RWPE2 (cell line): ENCODE data around the gene TMPRSS3.

Source experiments
- ATAC-seq: fragments of 200-7000 bp; cut with Tn5 transposase; 3 replicates; pipeline ENCODE4 v1.9.1; 2021; ENCODE audit warnings: low read depth
- DNase-seq: peaks from one replicate; pipeline ENCODE4 v3.0.0-alpha.2; 2020; ENCODE audit warnings: low spot score
- H3K27ac ChIP-seq: fragments of 450-650 bp; 2 replicates; pipeline ENCODE4 v1.5.1; 2017; ENCODE audit warnings: mild to moderate bottlenecking; ENCODE audit not compliant: poor library complexity, severe bottlenecking
- H3K27me3 ChIP-seq: fragments of 250-450 bp; sonication (Bioruptor Pico); 2 replicates; pipeline ENCODE4 v1.5.1; 2021; ENCODE audit warnings: mild to moderate bottlenecking, moderate library complexity; ENCODE audit not compliant: insufficient read depth, poor library complexity, severe bottlenecking
- H3K36me3 ChIP-seq: fragments of 250-450 bp; sonication (Bioruptor Pico); 2 replicates; pipeline ENCODE4 v1.5.1; 2020; ENCODE audit warnings: low read depth, mild to moderate bottlenecking, moderate library complexity
- H3K4me1 ChIP-seq: fragments of 250-450 bp; sonication (Bioruptor Pico); 2 replicates; pipeline ENCODE4 v1.5.1; 2021; ENCODE audit warnings: mild to moderate bottlenecking, moderate library complexity; ENCODE audit not compliant: insufficient read depth, poor library complexity, severe bottlenecking
- H3K4me3 ChIP-seq: fragments of 250-450 bp; sonication (Bioruptor Pico); 2 replicates; pipeline ENCODE4 v1.5.1; 2021; ENCODE audit warnings: mild to moderate bottlenecking, moderate library complexity; ENCODE audit not compliant: severe bottlenecking
- H3K9me3 ChIP-seq: fragments of 250-450 bp; sonication (Bioruptor Pico); 2 replicates; pipeline ENCODE4 v1.5.1; 2021; ENCODE audit warnings: mild to moderate bottlenecking, moderate library complexity; ENCODE audit not compliant: severe bottlenecking
- TF ChIP-seq, protein P1 (sequence below): fragments of 450-650 bp; IDR thresholded peaks from one replicate; pipeline ENCODE4 v1.5.1; 2017; ENCODE audit warnings: mild to moderate bottlenecking, moderate library complexity; ENCODE audit not compliant: poor library complexity, severe bottlenecking

TMPRSS3 gene

DNA sequence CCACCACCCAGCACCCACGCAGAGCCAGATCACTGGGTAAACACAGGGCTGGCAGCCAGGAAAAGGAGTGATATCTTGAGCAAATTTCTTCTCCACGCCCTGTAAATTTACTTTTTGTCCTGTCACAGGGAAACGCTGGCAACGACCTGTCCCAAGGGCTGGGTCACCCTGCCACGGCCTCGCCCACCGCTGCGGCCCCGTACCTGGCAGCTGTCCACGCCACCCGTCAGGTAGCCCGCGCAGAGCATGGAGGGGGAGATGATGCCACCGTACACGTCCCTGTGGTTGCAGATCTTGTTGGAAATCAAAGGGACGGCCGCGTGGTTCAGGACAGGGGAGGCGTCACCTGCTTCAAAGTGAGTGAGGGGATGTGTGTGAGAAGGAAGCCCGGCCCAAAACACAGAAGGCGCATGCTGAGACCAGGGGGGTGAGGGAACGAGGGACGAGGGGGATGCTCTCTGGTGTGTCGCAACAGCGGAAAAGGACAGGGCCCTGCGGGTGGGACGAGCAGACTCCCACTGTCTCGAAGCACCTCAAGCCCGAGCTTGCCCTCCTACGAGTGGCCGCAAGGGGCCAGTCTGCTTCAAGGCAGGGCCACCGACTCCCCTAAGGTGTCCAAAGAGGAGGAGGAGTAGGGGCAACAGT lies 19.4 kb downstream of the TMPRSS3 start:
- Histone ChIP-seq H3K9me3 (no peaks in the 10 kb centered on the region), H3K36me3 (no peaks in the 10 kb centered on the region), H3K27ac (no peak overlapping the region), H3K4me1 (no peaks in the 10 kb centered on the region), H3K4me3 (no peak overlapping the region), H3K27me3 (no peaks in the 10 kb centered on the region)
- TF ChIP-seq, protein P1, sequence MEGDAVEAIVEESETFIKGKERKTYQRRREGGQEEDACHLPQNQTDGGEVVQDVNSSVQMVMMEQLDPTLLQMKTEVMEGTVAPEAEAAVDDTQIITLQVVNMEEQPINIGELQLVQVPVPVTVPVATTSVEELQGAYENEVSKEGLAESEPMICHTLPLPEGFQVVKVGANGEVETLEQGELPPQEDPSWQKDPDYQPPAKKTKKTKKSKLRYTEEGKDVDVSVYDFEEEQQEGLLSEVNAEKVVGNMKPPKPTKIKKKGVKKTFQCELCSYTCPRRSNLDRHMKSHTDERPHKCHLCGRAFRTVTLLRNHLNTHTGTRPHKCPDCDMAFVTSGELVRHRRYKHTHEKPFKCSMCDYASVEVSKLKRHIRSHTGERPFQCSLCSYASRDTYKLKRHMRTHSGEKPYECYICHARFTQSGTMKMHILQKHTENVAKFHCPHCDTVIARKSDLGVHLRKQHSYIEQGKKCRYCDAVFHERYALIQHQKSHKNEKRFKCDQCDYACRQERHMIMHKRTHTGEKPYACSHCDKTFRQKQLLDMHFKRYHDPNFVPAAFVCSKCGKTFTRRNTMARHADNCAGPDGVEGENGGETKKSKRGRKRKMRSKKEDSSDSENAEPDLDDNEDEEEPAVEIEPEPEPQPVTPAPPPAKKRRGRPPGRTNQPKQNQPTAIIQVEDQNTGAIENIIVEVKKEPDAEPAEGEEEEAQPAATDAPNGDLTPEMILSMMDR = no peak
- no peak for ATAC-seq
- no peak for DNase-seq

DNA sequence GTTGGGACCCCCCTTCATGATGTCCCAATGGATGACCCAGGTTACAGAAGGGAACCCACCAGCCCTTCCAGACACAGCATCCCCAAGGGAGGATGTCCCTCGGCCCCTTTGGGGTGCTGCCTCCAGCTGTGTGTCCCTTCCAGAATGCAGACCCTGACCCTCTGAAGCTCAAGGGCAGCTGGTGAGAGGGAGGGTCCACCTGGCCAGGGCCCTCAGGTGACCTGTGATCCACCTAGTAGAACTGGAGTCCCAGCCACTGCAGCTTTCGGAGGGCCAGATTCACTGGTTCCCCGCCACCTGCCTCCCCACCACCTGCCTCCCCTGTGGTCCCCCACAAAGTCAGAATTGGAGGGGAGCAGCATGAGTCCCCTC lies 19.9 kb downstream of the TMPRSS3 start:
- Histone ChIP-seq H3K4me3 (no peak overlapping the region), H3K27me3 (no peaks in the 10 kb centered on the region), H3K36me3 (no peaks in the 10 kb centered on the region), H3K4me1 (no peaks in the 10 kb centered on the region), H3K9me3 (no peaks in the 10 kb centered on the region), H3K27ac (no peak overlapping the region)
- ATAC-seq (no peak), DNase-seq (no peak)
- TF ChIP-seq, protein P1 = no peak

DNA sequence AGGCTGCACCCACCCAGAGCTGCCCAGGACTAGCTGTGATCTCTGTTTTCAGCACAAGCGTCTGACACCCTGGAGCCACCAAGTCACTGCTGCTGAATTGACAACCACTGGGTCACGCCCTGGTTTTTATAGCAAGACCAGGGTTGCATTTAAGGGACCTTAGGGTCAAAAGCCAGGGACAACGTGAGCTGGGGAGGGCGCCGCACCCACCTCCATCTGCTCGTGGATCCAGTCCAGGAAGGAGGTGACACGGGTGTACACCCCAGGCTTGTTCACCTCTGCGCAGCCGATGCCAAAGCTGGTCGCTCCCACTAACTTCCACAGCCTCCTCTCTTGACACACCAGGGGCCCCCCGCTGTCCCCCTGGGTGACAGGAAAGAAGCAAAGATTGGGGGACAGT lies 20.3 kb downstream of the TMPRSS3 start:
- Histone ChIP-seq H3K27ac (no peak overlapping the region), H3K9me3 (no peaks in the 10 kb centered on the region), H3K36me3 (no peaks in the 10 kb centered on the region), H3K4me1 (no peaks in the 10 kb centered on the region), H3K27me3 (no peaks in the 10 kb centered on the region), H3K4me3 (no peak overlapping the region)
- ATAC-seq = no peak
- no peak for DNase-seq
- TF ChIP-seq, protein P1 = no peak

DNA sequence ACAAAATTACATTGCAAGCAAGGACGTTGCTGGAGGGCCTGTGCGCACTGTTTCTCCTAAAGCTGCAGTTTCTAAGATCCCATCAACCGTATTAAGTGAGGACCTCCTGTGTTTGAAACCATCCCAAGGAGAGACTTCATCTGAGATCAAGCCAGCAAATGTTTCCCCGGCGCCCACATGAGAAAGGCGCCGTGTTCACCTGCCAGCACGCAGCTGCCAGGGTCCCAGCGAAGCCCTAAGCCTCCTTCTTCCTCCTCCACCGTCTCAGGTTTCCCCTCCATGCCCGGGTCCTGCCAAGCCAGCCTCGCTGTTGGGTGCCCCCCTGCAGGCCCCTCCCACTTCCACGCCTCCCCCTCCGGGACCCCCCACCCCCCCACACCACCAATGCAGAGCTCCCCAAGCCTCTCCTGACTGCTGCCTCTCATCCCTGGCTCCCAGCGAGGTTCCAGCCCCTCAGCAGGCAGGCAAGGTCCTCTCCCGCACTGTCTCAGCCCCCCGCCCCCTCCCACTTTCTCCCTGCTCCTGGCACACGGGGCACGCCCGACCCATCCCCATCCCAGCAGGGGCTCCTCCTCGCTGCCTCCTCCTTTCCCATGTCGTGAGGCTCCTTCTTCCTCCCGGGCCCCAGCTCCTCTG lies 20.9 kb downstream of the TMPRSS3 start:
- no peak overlapping the region for H3K27ac ChIP-seq

More for the DNA sequence above, 20.9 kb downstream of the TMPRSS3 start:
- Histone ChIP-seq H3K9me3 (no peaks in the 10 kb centered on the region), H3K27me3 (no peaks in the 10 kb centered on the region), H3K4me3 (no peak overlapping the region), H3K4me1 (no peaks in the 10 kb centered on the region), H3K36me3 (no peaks in the 10 kb centered on the region)
- TF ChIP-seq, protein P1 = no peak
- ATAC-seq (no peak), DNase-seq (no peak)
